Pancreas (tissue), 10 donors: ENCODE data around the gene PLA2G4F. TPM values are rescaled to one million over a fixed set of nuclear protein-coding genes. Genes with fewer than 3 reads are reported as not detected.
A peak's percentile ranks its signal among the peaks of the same experiment; 100 is the strongest.

Source experiments
- ATAC-seq, 4 donors: fragments of 200-7000 bp; cut with Tn5 transposase; one replicate each; pipeline versions ENCODE4 v1.8.0 to v1.9.1; 2020; ENCODE audit warnings: mild to moderate bottlenecking in 4 of 4, moderate library complexity in 4 of 4
- DNase-seq, 6 donors: peaks; one replicate each; pipeline ENCODE4 v3.0.0-alpha.2; 2020
- FAIRE-seq: peaks from 2 replicates; lab custom pipeline; 2012; peaks lifted over from hg19 to GRCh38; lab: Jason Lieb, UNC
- H3K27ac ChIP-seq, 4 donors: fragments of 200-600 bp; sonication (generic); 1 replicate in 3 of 4; 2 replicates in 1 of 4; pipeline versions ENCODE4 v1.5.0 to v1.8.0; 2020
- H3K27me3 ChIP-seq, 4 donors: fragments of 200-600 bp; one replicate each; pipeline ENCODE4 v1.8.0; 2021
- H3K36me3 ChIP-seq, 3 donors: fragments of 200-600 bp; sonication (generic) in 1 of 3; one replicate each; pipeline versions ENCODE4 v1.5.0 to v1.8.0; 2020 to 2021
- H3K4me1 ChIP-seq, 3 donors: fragments of 200-600 bp; one replicate each; pipeline ENCODE4 v1.8.0; 2021
- H3K4me3 ChIP-seq, 4 donors: fragments of 200-600 bp; sonication (generic) in 2 of 4; one replicate each; pipeline versions ENCODE4 v1.5.0 to v1.8.0; 2020 to 2021
- H3K9me3 ChIP-seq, 4 donors: fragments of 200-600 bp; one replicate each; pipeline ENCODE4 v1.8.0; 2021
- WGBS, 2 donors: extraction: QIAGEN DNeasy Blood & Tissue Kit; methylation state at CpG; one replicate each; pipeline ENCODE4 v1.1.7; 2013; 5-methylcytosine and 5-hydroxymethylcytosine counted together
- intact Hi-C, 3 donors: fragments of 100-400 bp; cut with DNase I; formaldehyde crosslinking; loops; one replicate each; pipeline versions ENCODE4 v1.11.1 to v1.14.2; 2022
- polyA plus RNA-seq, 2 donors: library from polyadenylated mRNA; stranded (reverse); fragments of 200-250 nt; gene quantifications; one replicate each; pipeline ENCODE4 v1.2.3, GENCODE V29; 2013
- total RNA-seq, 6 donors: library from RNA; stranded (reverse); fragmentation: NEBNext Ultra II Directional in 4 of 6; extraction: Animal tissue kit (Norgen Biotek cat#: 25700) in 4 of 6; gene quantifications; one replicate each; pipeline versions ENCODE4 v1.2.1 to v1.2.4, GENCODE V29; 2021 to 2023
- TF ChIP-seq, protein P1 (sequence below), 4 donors: fragments of 200-600 bp; sonication (generic) in 3 of 4; IDR thresholded peaks; one replicate each; pipeline versions ENCODE4 v1.5.0 to v1.8.0; 2021; ENCODE audit warnings: antibody characterized with exemption in 4 of 4
- donor health status: healthy with polysubstance abuse.
- donor health status: DM: no; HTN: no; CAD: no; lungs with moderate emphysema.
- donor health status: DM: no; HTN: no; CAD: no.
- donor health status: control.
- donor health status: control.
- donor health status: Bipolar disorder and iron deficiency.
- donor health status: DM: yes; HTN: yes; CAD: no.
- donor health status: DM: no; HTN: no; CAD: no.
- donor health status: DM: no; HTN: no; CAD: no.
- donor health status: DM: yes; HTN: yes; CAD: no.

The PLA2G4F gene
- total and polyA plus RNA-seq, 8 donors: 0.08 to 1.1 (median 0.29) TPM

DNA sequence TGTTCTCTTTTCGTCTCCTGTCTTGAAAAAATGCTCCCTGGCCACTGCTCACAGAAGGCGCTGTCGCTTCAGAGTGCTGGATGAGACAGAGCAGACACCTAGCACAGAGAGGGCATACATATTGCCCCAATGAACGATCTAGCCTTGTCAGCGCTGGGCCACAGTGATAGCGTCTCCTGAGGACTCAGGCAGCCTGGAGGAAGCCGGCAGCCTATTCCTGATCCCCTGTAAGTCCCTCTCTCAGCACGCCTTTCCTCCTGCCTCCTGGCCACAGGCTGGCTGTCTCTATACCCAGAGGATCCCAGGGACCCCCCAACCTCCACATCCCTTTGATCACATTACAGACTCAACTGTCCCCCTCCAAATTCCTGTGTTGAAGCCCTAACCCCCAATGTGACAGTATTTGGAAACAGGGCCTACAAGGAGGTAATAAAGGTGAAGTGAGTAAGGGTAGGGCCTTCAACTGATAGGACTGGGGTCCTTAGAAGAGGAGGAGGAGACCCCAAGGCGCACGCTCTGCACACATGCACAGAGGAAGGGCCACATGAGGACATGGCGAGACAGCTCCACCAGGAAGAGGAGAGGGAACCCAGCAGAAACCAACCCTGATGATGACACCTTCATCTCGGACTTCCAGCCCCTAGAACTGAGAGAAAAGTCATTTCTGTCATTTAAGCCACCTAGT lies 7.5 kb downstream of the PLA2G4F start:
- Histone ChIP-seq H3K4me1 (no peaks in the 10 kb centered on the region), H3K4me3 (no peak overlapping the region), H3K36me3 (no peaks in the 10 kb centered on the region), H3K27me3 (no peaks in the 10 kb centered on the region), H3K27ac (no peak overlapping the region), H3K9me3 (no peaks in the 10 kb centered on the region)
- no peak for ATAC-seq
- WGBS, 2 donors: 82 to 83% methylated on average over 12 of the region's 12 CpGs
- FAIRE-seq: no peak
- TF ChIP-seq, protein P1, sequence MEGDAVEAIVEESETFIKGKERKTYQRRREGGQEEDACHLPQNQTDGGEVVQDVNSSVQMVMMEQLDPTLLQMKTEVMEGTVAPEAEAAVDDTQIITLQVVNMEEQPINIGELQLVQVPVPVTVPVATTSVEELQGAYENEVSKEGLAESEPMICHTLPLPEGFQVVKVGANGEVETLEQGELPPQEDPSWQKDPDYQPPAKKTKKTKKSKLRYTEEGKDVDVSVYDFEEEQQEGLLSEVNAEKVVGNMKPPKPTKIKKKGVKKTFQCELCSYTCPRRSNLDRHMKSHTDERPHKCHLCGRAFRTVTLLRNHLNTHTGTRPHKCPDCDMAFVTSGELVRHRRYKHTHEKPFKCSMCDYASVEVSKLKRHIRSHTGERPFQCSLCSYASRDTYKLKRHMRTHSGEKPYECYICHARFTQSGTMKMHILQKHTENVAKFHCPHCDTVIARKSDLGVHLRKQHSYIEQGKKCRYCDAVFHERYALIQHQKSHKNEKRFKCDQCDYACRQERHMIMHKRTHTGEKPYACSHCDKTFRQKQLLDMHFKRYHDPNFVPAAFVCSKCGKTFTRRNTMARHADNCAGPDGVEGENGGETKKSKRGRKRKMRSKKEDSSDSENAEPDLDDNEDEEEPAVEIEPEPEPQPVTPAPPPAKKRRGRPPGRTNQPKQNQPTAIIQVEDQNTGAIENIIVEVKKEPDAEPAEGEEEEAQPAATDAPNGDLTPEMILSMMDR (IDR thresholded peaks at IDR 0.05): no peak
- intact Hi-C loops: no loop called here
- DNase-seq: no peak

DNA sequence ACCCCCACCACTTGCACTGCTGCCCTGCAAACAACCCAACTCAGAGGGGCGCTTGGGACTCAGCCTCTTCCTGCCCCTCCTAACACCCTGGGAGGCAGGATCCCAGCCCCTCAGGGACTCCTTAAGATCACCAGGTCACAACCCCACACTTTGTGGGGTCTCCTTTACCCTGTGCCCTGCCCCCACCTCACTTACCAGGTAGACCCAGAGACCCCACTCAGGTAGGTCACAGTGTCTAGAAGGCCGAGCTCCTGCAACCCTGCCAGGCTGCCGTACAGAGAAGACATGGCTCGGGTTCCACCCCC lies 9.1 kb downstream of the PLA2G4F start:
- no peak for ATAC-seq
- 84 to 96% methylated on average over 4 of the region's 4 CpGs for WGBS, 2 donors
- no peaks in the 10 kb centered on the region for H3K36me3 ChIP-seq
- H3K27ac ChIP-seq: no peak overlapping the region
- no peak for FAIRE-seq
- no peak overlapping the region for H3K4me3 ChIP-seq
- H3K27me3 ChIP-seq: no peaks in the 10 kb centered on the region
- H3K4me1 ChIP-seq: no peaks in the 10 kb centered on the region
- TF ChIP-seq, protein P1 (IDR thresholded peaks at IDR 0.05): no peak
- no peak for DNase-seq
- intact Hi-C loops: no loop called here
- no peaks in the 10 kb centered on the region for H3K9me3 ChIP-seq

DNA sequence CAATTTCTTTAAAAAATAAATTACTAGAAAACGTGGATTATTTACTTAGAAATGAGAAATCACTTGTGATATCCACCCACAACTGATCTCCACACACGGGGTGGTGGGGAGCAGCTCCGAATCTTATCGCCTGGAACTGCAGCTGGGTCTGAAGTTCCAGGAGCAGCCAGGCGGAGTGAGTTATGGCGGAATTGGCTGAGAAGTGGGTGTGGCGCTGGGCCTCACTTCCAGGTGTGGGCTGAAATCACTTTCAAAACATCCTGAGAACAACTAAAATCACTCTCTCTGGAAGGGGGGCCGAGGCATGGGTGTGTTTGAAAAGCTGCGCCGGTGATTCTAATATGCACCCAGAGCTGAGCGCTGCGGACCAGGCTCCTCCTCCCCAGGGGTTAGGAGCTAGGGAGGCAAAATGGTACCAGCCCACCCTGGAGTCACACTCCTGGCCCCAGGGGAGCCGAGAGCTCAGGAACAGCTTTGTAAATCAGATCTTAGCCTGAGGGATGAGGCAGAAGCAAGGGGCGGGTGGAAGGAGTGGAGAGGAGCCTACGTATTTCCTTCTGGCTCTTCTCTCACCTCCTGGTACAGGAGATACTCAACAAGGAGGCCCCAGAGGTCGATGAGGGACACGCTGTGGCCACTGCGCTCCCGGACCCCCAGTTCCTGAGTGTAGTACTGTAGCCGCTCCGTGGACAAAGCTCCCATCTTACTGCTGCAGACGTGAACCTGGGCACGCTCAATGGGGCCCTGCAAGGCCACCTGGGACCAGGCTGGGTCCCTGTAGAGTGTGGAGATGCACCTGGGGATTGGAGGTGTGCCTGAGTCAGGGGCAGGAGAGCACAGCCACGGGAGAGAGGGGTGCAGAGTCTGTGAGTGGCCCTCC lies 9.6 kb downstream of the PLA2G4F start:
- TF ChIP-seq, protein P1 (IDR thresholded peaks at IDR 0.05): no peak
- H3K9me3 ChIP-seq: no peaks in the 10 kb centered on the region
- H3K4me1 ChIP-seq: no peaks in the 10 kb centered on the region
- 74 to 76% methylated on average over 24 of the region's 24 CpGs for WGBS, 2 donors
- DNase-seq (peak in 1 of 6 donors; percentile 8), FAIRE-seq (no peak), ATAC-seq (no peak)
- no peaks in the 10 kb centered on the region for H3K36me3 ChIP-seq
- H3K4me3 ChIP-seq: no peak overlapping the region
- intact Hi-C loops: no loop called here
- no peaks in the 10 kb centered on the region for H3K27me3 ChIP-seq
- no peak overlapping the region for H3K27ac ChIP-seq

DNA sequence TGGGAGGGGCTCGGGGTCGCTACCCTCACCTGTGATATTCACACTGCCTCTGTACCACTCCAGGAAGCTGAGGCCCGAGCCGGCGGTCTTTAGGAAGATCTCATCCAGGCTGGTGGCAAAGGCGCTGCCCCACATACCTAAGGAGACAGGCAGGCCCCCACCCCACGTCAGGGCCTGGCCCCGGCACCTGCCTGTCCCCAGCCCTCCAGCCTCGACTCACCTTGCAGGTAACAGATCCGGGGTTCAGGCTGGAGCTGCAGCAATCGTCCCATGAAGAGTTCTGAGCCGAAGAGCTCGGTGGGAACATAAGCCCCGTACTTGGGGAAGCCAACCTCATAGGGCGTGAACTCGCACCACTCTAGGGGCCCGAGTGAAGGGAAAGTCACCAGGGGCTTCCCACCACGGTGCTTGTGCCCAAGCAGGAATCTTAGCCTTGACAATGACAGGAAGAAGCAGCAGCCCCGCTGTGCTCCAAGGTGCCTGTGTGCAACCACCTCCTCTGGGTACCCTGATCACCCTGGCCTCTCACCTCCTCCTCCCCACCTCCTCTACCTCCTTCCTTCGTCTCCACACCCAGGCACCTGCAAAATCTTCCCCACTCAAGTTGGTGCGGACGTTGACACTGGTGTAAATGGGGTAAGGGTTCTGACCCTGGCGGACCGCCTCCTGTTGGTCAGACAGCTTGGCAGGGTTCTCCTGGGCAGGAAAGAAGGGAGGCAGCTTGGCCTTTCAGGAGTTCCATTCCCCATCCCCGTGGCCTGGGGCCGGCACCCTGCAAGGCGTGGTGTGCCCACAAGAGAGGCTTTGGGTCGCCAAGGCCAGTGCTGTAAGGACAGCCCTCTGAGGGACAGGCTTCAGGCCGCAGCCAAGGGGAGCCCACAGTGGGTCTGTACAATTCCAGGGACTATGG lies 10.6 kb downstream of the PLA2G4F start:
- intact Hi-C loops: no loop called here

More for the DNA sequence above, 10.6 kb downstream of the PLA2G4F start:
- Histone ChIP-seq H3K4me3 (no peak overlapping the region), H3K4me1 (no peaks in the 10 kb centered on the region), H3K27ac (no peak overlapping the region), H3K27me3 (no peaks in the 10 kb centered on the region), H3K9me3 (no peaks in the 10 kb centered on the region), H3K36me3 (no peaks in the 10 kb centered on the region)
- ATAC-seq: no peak
- no peak for FAIRE-seq
- peak in 2 of 6 donors; percentile 7 for DNase-seq
- 67 to 73% methylated on average over 29 of the region's 29 CpGs for WGBS, 2 donors
- TF ChIP-seq, protein P1 (IDR thresholded peaks at IDR 0.05): no peak
